CD4-positive, alpha-beta T cell (primary cell): Measurements from ENCODE around the gene LTB. TPM values are rescaled to one million over a fixed set of nuclear protein-coding genes. Genes with fewer than 3 reads are reported as not detected.

Experiments used
- ATAC-seq: fragments of 200-7000 bp; cut with Tn5 transposase; one replicate; pipeline ENCODE4 v1.10.0; 2022; ENCODE audit warnings: mild to moderate bottlenecking; ENCODE audit not compliant: poor library complexity
- CTCF ChIA-PET: fragments of 350-600 bp; sonication (Branson Sonifier 250); formaldehyde crosslinking; loops from one replicate; lab custom pipeline; 2021; ENCODE audit warnings: antibody characterized with exemption, inconsistent platforms; lab: Charles Lee
- POLR2A ChIA-PET: fragments of 350-600 bp; sonication (Branson Sonifier 250); formaldehyde crosslinking; loops from one replicate; lab custom pipeline; 2021; ENCODE audit warnings: antibody characterized with exemption, inconsistent platforms; lab: Charles Lee
- DNase-seq, 14 experiments: peaks; one replicate each; pipeline ENCODE4 v3.0.0-alpha.2; 2013 to 2020; ENCODE audit warnings: mixed read lengths in 2 of 14
- H3K27ac ChIP-seq, 2 donors: one replicate each; pipeline versions ENCODE4 v1.5.1 to v1.7.0; 2013; ENCODE audit warnings: low read length in 2 of 2, low read depth in 1 of 2, mild to moderate bottlenecking in 1 of 2
- H3K27me3 ChIP-seq, 2 experiments: 1 replicate in 1 of 2; 2 replicates in 1 of 2; pipeline versions ENCODE4 v1.6.1 to v1.7.0; 2013; ENCODE audit warnings: low read length in 2 of 2, control low read depth in 1 of 2, mild to moderate bottlenecking in 1 of 2, moderate library complexity in 1 of 2; ENCODE audit not compliant: insufficient read depth in 2 of 2, control insufficient read depth in 1 of 2
- H3K36me3 ChIP-seq: one replicate; pipeline ENCODE4 v1.6.1; 2013; ENCODE audit warnings: low read length, control low read depth; ENCODE audit not compliant: insufficient read depth
- H3K4me1 ChIP-seq: one replicate; pipeline ENCODE4 v1.6.1; 2013; ENCODE audit warnings: low read length, control low read depth; ENCODE audit not compliant: insufficient read depth
- H3K4me3 ChIP-seq: one replicate; pipeline ENCODE4 v1.5.1; 2013; ENCODE audit warnings: mild to moderate bottlenecking, low read length, moderate library complexity
- H3K9me3 ChIP-seq, 2 experiments: 1 replicate in 1 of 2; 2 replicates in 1 of 2; pipeline versions ENCODE4 v1.6.1 to v1.7.0; 2013; ENCODE audit warnings: low read length in 2 of 2, mild to moderate bottlenecking in 2 of 2, control low read depth in 1 of 2, moderate library complexity in 1 of 2; ENCODE audit not compliant: control insufficient read depth in 1 of 2, insufficient read depth in 1 of 2
- H3K27ac Mint-ChIP-seq: one replicate; pipeline ENCODE4 v1.8.0; 2020; ENCODE audit warnings: mixed read lengths
- H3K27me3 Mint-ChIP-seq: one replicate; pipeline ENCODE4 v1.8.0; 2021; ENCODE audit warnings: mixed read lengths
- H3K36me3 Mint-ChIP-seq: one replicate; pipeline ENCODE4 v1.8.0; 2021; ENCODE audit warnings: low read depth, mixed read lengths
- H3K4me1 Mint-ChIP-seq: one replicate; pipeline ENCODE4 v1.8.0; 2021; ENCODE audit warnings: low read depth, mixed read lengths
- H3K4me3 Mint-ChIP-seq: one replicate; pipeline ENCODE4 v1.8.0; 2020; ENCODE audit warnings: mild to moderate bottlenecking, mixed read lengths
- H3K9me3 Mint-ChIP-seq: one replicate; pipeline ENCODE4 v1.8.0; 2020; ENCODE audit warnings: mixed read lengths
- CTCF ChIP-seq: fragments of 200-600 bp; IDR thresholded peaks from one replicate; pipeline ENCODE4 v1.8.0; 2022; ENCODE audit warnings: antibody characterized with exemption, mild to moderate bottlenecking
- intact Hi-C, 2 experiments: fragments of 100-400 bp; cut with DNase I in 1 of 2; cut with micrococcal nuclease in 1 of 2; formaldehyde crosslinking; loops; one replicate each; pipeline versions ENCODE4 v1.15.1 to v1.9.0; 2023 to 2025; cut with DNase I, micrococcal nuclease
- total RNA-seq, 174 experiments: library from RNA in 2 of 174; stranded (reverse) in 2 of 174; gene quantifications; one replicate each; pipeline ENCODE4 v1.2.3 and lab custom pipeline; 2021 to 2026

Gene LTB
- total RNA-seq, 2 experiments from 2014 or later: 239 to 244 TPM

DNA sequence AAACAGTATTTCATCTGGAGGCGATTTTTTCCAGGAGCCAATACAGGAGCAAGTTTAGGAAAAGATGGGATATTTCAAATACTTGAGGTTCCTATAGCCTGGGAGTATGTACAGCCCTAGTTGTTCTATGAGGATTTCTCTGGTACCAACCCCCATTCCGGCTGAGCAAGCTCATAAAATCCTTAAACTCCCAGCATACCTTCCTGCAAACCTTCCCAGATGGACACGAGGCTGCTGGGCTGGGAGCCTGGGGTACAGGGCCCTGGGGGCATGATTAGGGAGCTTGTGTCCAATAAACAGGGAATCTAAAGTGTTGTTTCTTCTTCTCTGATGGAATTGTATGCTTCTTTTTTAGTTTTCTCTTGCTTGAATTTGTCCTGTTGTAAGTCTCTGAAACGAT is 39.8 kb upstream of the LTB start:
- peak overlapping the region in 1 of 2 donors; percentile 89 for H3K27ac ChIP-seq
- H3K4me1 Mint-ChIP-seq: peaks cover 32% of the 10 kb centered on the region
- H3K27ac Mint-ChIP-seq: peak overlapping the region; percentile 92
- H3K9me3 Mint-ChIP-seq: no peaks in the 10 kb centered on the region
- intact Hi-C loops: loop anchor here (2.0 kb wide), 3 partner anchors 39 to 75 kb away; partner anchors contain the start of genes ATP6V1G2 (in 1 of the 2), C6orf47 (in 1 of the 2), GPANK1 (in 1 of the 2) and NFKBIL1 (in 1 of the 2)
- ChIA-PET CTCF (interaction anchor here (1.3 to 1.4 kb wide), 3 partner anchors 14 to 148 kb away, joined by 3 to 8 read pairs (median 4); partner anchors contain the start of gene BAG6), POLR2A (interaction anchor here (1.0 to 4.9 kb wide), 9 partner anchors 24 to 276 kb away, joined by 3 to 46 read pairs (median 4); partner anchors contain the start of genes BAG6, C6orf47, DDX39B and GPANK1)
- DNase-seq: no peak
- H3K27me3 ChIP-seq: no peaks in the 10 kb centered on the region
- H3K4me3 ChIP-seq: no peak overlapping the region
- peaks cover 27% of the 10 kb centered on the region for H3K4me1 ChIP-seq
- H3K27me3 Mint-ChIP-seq: no peaks in the 10 kb centered on the region
- peak overlapping the region; percentile 93 for H3K4me3 Mint-ChIP-seq
- H3K36me3 Mint-ChIP-seq: peaks cover 59% of the 10 kb centered on the region
- no peak for TF ChIP-seq CTCF
- peaks cover 46% of the 10 kb centered on the region for H3K36me3 ChIP-seq
- no peak for ATAC-seq
- H3K9me3 ChIP-seq: no peaks in the 10 kb centered on the region

DNA sequence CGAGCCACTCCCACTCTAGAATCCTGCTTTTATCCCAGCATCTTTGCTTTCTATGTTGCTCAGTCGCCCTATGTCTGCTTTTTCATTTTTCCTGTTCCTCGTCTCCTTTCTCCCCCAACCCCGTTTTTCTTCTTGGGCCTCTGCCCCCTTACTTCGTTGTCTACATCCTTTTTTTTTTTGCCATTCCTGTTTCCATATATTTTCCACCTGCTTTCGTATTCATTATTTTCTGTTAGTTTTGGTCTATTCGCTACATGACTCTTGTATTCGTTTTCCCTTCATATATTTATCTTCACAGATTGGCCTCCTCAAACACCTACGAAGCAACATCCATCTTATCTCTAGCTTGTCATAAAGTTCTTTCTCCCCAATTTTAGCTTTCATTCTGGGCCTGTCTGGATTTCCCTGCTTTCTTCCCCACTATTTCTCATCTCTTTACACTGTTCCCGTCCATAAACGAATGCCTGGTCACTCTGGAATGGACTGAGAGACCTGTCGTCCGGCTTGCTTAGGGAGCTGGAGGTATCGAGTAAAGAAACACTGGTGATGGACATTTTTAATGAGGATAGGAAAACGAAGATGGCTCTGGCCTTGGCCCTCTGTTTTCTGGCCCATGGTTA is 39.2 kb upstream of the LTB start:
- peak overlapping the region; percentile 89 to 97 for H3K27ac ChIP-seq
- intact Hi-C loops: loop anchor here (2.0 kb wide), 3 partner anchors 39 to 75 kb away; partner anchors contain the start of genes ATP6V1G2 (in 1 of the 2), C6orf47 (in 1 of the 2), GPANK1 (in 1 of the 2) and NFKBIL1 (in 1 of the 2)
- Mint-ChIP-seq H3K36me3 (peaks cover 53% of the 10 kb centered on the region), H3K4me3 (peak overlapping the region; percentile 93), H3K27ac (peak overlapping the region; percentile 92), H3K9me3 (no peaks in the 10 kb centered on the region), H3K27me3 (no peaks in the 10 kb centered on the region), H3K4me1 (peaks cover 37% of the 10 kb centered on the region)
- H3K36me3 ChIP-seq: peaks cover 40% of the 10 kb centered on the region
- H3K27me3 ChIP-seq: no peaks in the 10 kb centered on the region
- H3K4me3 ChIP-seq: peak overlapping the region; percentile 74
- DNase-seq (no peak), ATAC-seq (no peak)
- ChIA-PET CTCF (interaction anchor here (1.4 kb wide), 1 partner anchor 30 kb away, joined by 8 read pairs; the partner anchor contains the start of gene BAG6), POLR2A (interaction anchor here (0.6 to 4.9 kb wide), 10 partner anchors 23 to 1058 kb away, joined by 3 to 46 read pairs (median 4); partner anchors contain the start of genes BAG6, C6orf47, DDX39B and GPANK1)
- TF ChIP-seq CTCF: no peak
- H3K9me3 ChIP-seq: no peaks in the 10 kb centered on the region
- peaks cover 32% of the 10 kb centered on the region for H3K4me1 ChIP-seq

DNA sequence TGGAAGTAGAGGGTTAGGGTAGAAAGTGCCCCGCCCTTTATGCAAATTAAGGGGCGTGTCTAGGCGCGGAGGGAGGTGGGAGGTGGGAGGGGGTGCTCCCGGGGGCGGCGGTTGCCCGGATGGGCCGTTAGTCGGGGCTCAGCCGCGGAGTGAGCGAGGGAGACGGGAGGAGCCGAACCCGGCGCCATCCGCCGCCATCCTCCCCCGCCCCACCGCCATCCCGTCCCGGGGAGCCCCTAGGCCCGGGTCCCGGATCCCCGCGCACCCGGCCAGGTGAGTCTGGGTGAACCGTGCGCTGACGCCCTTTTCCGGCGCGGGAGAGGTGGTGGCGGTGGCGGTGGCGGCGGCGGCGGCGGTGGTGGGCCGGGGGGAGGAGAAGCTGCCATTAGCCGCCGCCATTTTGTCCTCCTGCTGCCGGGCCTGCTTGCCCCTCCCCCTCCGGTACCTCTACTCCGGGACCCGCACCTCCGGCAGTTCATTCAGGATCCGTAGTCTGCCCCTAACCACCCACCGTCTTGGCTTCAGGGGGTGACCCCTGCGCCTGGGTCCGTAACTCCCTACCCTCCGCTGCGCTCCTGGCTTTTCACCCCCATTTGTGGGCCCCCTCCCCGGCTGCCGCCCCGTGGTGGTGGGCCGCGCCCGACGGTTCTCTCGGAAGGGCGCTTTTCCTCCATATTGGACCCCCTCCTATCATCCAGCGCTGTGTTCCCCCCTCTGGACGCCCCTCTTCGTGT is 38.5 kb upstream of the LTB start, which contains the start of gene PRRC2A:
Gene PRRC2A (plus strand): TSS at position 130 of the 734 bp plus-strand sequence. CDS start 2,075 bp downstream, outside the sequence.
- DNase-seq (peak in 10 of 14 experiments; percentile 71 to 96 (median 86)), ATAC-seq (peak; percentile 20)
- Histone ChIP-seq H3K36me3 (peaks cover 34% of the 10 kb centered on the region), H3K4me1 (peaks cover 38% of the 10 kb centered on the region), H3K27me3 (no peaks in the 10 kb centered on the region), H3K9me3 (no peaks in the 10 kb centered on the region), H3K4me3 (peak within 1 kb of the TSS; percentile 74), H3K27ac (peak within 1 kb of the TSS; percentile 97 to 99)
- H3K27ac Mint-ChIP-seq: peak within 1 kb of the TSS; percentile 92
- H3K4me1 Mint-ChIP-seq: peaks cover 44% of the 10 kb centered on the region
- ChIA-PET CTCF (interaction anchor here (0.9 to 1.0 kb wide), 2 partner anchors 22 to 70 kb away, joined by 4 read pairs; no protein-coding TSS in a partner anchor), POLR2A (interaction anchor here (0.6 to 4.9 kb wide), 17 partner anchors 26 to 1351 kb away, joined by 3 to 46 read pairs (median 4); partner anchors contain the start of genes ABHD16A, BAG6, C6orf47 and DDX39B)
- H3K36me3 Mint-ChIP-seq: peaks cover 46% of the 10 kb centered on the region
- no peaks in the 10 kb centered on the region for H3K9me3 Mint-ChIP-seq
- intact Hi-C loops: loop anchor here (1.0 to 2.0 kb wide), 5 partner anchors 32 to 74 kb away; partner anchors contain the start of genes BAG6 (in 2 of the 2), ATP6V1G2 (in 1 of the 2), C6orf47 (in 1 of the 2) and GPANK1 (in 1 of the 2)
- H3K27me3 Mint-ChIP-seq: no peaks in the 10 kb centered on the region
- TF ChIP-seq CTCF: no peak
- H3K4me3 Mint-ChIP-seq: peak within 1 kb of the TSS; percentile 93
